NCI-H774 (cell line): ENCODE data around the gene CCL2.

Experiments used
- DNase-seq: peaks from one replicate; lab custom pipeline; 2025; lab: John Stamatoyannopoulos, UW

Gene CCL2

DNA sequence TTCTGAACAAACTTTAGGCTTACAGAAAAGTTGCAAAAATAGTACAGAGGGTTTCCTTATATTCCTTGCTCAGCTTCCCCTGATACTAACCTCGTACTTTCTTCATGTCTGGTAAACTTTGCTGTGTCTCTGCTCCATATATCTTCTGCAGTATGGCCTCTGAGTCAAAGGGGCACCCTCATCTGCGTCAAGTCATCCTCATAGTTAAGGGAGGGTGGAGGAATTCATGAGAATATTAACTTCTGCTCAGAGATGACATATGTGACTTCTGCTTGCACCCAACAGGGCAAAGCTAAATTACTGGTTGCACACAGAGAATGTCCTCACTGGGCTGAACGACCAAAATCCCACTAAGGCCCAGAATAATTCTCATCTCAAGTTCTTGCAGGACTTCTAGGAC, 10.6 kb downstream of the CCL2 start:
- no peak for DNase-seq

DNA sequence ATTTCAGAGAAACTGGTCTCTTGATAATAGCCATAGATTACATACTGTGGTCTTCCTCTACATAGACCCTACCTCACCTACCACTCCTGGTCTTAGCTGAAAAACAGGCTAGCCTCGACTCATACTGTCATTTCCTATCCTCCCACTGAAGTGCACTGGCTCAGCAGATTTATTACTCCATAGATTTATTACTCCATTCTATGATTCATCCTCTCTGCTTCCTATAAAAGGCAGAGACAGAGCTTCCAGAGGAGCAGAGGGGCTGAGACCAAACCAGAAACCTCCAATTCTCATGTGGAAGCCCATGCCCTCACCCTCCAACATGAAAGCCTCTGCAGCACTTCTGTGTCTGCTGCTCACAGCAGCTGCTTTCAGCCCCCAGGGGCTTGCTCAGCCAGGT, 14.9 kb downstream of the CCL2 start, which contains the start of gene CCL7:
CCL7 (plus strand) TSS at position 253 of the 400 bp plus-strand sequence; CDS start at position 323, 70 bp downstream.
- DNase-seq = no peak

DNA sequence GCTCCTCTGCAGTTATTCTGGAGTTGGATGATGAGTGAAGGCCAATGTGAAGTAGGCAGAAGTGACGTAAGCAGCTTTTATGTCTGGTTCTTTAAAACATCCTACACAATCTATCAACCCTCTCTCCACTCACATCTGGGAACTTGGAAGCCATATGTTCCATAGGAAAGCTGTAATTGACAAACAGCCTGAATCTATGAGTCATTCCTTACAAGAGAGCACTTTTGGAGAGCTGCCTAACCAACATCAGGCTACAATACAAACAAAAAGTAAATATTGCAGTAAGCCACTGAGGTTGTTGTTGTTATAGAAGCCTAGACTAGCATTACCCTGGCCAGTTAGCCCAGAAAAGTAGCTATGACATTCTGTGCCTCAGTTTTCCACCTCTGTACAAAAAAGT, 20.8 kb downstream of the CCL2 start:
- no peak for DNase-seq

DNA sequence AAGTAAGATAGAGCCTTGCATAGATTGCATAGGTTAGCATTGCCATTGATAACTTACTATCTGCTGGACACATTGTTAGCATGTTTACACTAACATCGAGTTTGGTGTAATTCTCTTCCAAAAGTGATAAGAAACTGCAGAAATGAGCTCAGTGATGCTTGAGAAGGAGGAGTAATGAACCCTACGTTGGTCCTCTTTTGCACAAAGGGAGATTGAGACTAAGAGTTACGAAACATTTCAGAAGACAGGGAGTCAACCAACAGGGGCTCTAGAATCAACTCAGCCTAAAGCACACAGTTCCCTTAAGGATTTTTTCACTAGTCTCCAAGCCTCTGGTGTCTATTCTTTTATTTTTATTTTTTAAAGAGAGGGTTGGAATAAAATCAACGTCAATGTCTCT, 21.7 kb downstream of the CCL2 start:
- DNase-seq = no peak

DNA sequence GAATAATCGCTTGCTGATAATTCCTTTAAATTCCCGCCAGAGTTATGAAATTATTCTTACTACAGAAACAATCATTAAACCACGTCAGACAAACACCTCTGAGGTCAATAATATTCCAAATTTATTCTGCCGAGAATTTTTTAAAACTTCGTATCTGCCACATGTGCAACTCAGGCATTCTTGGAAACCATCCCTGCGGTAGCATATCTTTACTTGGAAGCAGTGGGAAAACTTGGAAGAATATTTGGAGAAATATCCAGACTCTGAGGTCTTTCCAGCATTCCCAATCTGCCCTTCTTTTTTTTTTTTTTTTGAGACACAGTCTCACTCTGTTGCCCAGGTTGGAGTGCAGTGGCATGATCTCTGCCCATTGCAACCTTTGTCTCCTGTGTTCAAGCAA, 28.5 kb downstream of the CCL2 start:
- no peak for DNase-seq

DNA sequence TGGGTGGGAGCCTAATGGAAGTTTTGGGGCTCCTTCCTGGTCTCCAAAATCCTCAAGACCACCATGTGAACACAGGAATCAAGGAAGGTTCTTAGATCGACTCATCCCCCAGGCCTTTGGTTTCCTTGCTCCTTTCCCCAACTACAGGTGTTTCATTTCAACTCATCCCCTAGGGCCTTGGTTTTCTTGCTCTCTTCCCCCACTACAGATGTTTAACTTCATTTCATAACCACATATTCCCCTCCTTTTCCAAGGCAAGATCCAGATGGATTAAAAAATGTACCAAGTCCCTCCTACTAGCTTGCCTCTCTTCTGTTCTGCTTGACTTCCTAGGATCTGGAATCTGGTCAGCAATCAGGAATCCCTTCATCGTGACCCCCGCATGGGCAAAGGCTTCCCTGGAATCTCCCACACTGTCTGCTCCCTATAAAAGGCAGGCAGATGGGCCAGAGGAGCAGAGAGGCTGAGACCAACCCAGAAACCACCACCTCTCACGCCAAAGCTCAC, 30.3 kb downstream of the CCL2 start, which contains the start of gene CCL11:
CCL11 (plus strand) TSS at position 457 of the 507 bp plus-strand sequence. CDS start 67 bp downstream, outside the sequence.
- DNase-seq = no peak

DNA sequence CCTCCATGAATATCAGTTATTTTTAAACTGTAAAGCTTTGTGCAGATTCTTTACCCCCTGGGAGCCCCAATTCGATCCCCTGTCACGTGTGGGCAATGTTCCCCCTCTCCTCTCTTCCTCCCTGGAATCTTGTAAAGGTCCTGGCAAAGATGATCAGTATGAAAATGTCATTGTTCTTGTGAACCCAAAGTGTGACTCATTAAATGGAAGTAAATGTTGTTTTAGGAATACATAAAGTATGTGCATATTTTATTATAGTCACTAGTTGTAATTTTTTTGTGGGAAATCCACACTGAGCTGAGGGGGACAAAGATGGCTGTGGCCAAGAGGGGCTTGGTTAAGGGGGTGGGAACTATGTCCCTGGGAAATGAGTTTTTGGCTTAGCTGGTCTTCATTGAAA, 32.8 kb downstream of the CCL2 start:
- DNase-seq = no peak

DNA sequence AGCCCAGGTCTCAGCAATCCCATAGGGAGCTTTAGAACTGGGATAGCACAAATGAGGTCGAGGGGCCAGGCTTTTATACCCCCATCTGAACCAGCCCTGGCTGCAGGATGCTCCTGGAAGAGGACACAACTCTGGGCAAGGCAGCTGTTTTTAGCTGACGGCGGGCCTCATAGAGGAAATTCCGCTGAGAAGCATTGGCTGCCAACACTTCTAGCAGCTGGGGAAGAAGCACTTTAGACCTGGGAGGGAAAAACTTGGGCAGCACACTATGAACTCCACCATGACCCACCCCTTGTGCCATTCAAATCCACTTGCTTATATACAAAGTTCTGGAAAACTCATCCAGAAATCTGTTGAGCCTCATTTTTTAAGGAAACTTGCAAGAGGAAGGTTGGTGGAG, 35.5 kb downstream of the CCL2 start:
- DNase-seq = no peak

DNA sequence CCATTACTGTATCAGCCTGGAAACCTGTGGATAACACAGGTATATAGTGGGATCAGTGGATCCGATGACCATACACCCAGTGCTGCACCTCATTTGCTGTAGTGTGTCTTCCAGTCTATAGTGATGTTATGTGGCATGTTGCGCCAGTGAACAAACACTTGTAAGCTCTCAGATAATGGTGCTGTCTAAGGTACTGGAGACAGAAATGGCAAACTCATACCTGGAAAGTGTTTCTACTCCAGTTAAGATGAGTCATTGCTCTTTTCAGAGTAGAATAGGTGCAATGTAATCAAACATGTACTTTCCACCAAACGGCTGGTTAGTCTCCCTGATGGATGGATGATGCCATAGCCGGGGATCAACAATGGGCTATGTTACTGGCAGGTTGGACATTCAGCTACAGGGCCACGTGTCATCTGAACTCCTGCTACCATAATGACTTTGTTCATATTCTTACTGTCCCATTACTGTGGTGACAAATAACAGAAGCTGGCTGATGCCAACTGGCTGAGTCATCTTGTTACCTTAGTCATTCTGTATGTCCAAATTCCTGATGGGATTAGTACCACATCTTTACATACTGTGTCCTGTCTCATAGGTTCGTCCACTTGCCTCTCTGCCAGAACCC, 36.8 kb downstream of the CCL2 start:
- DNase-seq = no peak

DNA sequence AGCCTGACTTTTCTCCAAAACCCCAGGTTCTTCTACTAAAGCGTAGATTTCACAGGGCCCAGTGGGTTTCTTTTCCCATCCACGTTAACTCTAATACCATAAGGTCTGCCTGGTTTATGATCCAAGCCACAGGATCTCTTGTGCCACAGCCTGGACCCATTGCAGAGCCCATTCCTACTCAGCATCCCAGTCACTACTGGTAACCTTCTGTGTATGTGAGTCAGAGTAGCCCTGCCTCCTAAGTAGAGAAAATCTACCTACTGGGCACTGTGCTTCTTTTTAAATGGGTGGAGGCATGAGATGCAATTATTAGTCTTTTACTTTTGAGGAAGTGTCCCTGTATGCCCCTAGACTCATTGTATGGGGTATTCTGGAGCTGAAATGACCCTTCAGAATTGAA, 43.9 kb downstream of the CCL2 start:
- DNase-seq = no peak

DNA sequence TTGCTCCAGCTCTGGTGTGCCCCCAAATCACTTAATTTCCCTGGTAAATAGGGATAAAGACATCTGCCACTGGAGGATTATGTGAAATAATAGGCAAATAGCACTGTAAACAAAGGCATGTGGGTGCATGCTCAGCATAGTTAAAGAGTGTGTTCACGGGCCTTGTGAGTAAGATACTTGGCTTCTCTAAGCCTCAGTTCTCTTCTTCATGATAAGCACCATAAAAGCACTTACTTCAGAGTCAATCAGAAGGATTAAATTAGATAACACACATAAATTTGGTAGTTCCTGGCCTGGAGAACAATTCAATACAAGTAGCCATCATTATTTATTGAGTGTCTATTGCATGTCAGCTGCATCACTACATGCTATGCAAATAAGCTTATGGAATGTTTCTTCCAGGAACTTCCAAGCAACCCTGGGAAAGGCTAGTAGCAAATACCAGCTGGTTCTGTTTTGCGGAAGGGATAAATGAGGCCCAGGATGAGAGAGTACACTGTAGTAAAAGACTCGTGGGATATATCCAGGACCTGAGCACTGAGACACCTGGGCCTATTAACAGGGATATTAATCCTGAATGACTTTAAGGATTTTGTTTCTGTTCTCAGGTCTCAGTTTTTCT, 45.0 kb downstream of the CCL2 start:
- DNase-seq = no peak

DNA sequence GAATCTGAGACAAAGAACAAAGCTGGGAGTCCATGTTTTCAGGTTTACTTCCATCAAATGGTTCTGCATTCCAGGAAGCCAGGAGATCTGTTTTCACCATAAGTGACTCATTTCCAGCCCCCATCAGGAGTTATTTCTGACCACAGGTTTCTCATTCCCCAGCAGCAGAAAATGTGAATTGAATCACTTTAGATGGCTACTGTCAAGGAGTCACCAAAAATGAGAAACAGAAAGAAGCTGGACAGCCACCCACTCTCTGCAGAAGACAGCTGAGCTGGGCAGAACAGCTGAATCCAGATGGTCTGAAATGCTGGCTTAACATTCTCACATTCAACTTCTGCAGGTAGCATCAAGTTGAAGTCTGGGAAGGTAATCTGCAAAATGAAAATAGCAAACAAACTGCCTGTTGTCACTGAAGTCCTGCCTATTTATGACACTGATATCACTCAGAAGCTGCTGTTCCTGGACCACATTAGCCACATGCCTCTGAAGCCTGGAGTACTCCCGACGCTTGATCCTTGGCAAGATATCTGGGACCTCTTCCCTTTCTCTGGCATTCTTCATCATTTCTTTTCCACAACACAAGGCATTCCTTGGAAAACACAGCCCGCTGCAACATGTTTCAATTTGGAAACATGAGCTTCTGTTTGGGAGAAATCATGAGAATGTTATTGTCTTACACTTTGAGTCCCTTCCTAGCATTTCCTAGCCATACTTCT, 45.7 kb downstream of the CCL2 start:
- no peak for DNase-seq

DNA sequence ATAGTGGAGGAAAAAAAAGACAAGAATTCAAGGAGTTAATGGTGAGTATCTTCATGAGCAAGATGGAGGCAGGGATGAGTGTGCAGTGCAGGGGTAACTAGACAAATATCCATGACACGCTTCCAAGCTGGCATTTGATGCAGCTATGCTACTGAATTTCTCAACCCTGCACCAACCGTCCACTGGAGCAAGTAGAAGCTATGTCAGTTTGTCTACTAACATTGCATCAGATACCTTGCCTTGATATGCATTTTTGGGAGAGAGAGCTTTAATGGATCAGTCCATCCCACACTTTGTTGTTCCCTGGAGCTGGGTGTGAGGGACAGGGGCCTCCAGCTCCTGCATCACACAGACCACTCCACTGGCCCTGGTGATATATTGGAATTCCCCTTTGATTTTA, 46.9 kb downstream of the CCL2 start:
- no peak for DNase-seq

DNA sequence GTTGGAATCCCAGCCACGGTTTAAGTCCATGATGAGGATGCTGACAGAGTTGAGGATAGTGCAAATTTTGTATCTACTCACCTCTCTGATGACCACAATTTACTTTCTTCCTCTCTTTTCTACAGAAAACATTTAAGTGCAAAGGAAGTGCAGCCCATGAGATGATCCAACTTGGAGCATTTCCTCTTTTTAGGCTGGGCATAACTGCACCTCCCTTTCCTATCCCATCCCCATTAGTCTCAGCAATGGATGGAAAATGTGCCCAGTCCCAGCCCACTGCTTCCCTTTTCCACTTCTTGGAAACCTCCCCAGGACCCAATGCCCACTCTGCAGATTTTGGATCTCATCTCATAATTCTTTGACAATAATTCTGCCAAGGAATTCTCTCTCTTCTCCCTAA, 47.6 kb downstream of the CCL2 start:
- DNase-seq = no peak

DNA sequence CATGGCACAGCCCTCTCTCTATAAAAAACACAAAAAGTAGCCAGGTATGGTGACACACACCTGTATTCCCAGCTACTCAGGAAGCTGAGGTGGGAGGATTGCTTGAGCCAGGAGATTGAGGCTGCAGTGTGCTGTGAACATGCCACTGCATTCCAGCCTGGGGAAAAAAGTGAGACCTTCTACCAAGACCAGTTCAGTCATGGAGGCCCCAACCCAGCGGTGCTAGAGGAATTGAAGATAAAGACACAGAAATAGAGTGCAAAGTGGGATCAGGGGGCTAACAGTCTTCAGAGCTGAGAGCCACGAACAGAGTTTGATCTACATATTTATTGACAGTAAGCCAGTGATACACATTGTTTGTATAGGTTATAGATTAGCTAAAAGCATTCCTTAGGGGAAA, 48.5 kb downstream of the CCL2 start:
- DNase-seq = no peak

DNA sequence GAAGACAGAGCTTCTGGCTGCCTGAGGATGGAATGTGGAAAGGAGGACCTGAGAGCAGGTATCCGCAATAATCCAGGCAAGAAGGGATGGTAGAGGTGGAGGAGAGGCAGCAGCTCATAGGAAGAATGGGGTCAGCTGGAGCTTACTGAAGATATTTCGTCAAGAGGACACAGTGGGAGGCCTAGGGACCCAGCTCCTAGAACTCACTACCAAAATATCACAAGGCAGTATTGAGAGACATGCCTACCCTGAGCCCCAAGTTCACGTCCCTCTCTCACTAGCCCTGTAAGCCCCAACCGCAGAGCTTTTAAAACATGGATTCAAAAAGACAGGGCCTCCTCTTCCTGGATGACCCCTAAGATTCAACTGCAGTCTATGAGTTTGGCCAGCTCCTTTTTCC, 50.0 kb downstream of the CCL2 start:
- no peak for DNase-seq

DNA sequence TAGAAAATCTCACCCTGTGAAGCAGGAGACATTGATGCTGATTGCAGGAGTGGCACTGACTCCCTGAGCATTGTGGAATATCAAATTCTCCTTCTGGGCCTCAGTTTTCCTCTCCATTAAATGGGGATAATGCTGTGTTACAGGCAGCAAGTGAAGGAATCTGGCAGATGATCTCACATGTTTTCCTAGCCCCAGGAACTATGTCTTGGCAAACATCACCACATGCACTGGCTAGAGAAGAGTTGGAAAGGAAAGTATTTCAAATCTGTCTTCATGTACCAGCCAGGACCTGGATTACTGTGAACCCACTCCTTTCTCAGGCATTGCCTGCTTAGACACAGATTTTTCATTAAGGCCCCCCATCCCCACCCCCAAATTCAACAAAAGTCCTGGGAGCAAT, 50.5 kb downstream of the CCL2 start:
- DNase-seq = no peak

DNA sequence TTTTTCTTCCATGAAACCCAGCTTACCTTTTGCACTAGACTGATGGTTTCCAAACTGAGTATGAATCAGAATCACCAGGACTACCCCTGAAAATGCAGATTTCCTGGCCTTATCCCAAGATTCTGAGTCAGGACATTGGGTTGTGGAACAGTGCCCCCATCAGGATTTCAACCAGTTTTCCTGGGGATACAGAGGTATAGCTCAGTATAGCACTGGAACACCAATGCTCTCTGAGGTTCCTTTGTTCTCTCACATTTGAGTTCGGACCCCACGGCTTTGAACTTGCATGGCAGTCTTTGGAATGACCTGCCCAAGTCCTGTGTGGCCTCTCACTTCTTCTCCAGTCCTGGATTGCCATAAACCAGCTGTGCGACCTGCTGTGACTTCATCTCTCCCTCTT, 51.4 kb downstream of the CCL2 start:
- no peak for DNase-seq
